NCI-H226 (cell line): Measurements from ENCODE around the gene DNAJA2.
"Not testable (repeated sequence)": the region's sequence is repeated elsewhere in the genome, so short reads cannot be mapped to it uniquely, and the experiment has no call there.

ENCODE experiments used
- DNase-seq: peaks from one replicate; pipeline ENCODE4 v3.0.0-alpha.2; 2015

Gene DNAJA2

GRCh38 chr16:46974352-46974751 is 878 bp upstream of the DNAJA2 start:
- DNase-seq = no peak

DNA sequence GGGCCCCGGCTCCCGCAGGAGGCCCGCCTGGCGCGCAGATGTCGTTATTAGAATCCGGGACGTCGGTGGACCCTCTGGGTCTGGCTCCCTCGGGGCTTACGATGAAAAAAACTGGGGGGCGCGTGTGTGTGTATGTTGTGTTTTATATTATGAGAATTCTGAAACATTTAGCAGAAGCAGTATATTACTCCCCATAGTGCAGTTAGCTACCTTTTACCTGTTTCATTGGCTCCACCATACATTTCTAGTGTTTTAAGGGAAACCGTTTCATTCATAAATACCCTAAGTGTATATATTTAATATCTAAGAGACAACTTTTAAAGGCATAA is 486 bp upstream of the DNAJA2 start:
- no peak for DNase-seq

- DNase-seq = peak; percentile 23
Observed at GRCh38 chr16:46972429-46973206, 856 bp downstream of the DNAJA2 start.

GRCh38 chr16:46971271-46971670 is 2.2 kb downstream of the DNAJA2 start:
- no peak for DNase-seq

- no peak for DNase-seq
Observed at GRCh38 chr16:46970089-46970488, 3.4 kb downstream of the DNAJA2 start.

- no peak for DNase-seq
Observed at GRCh38 chr16:46968063-46968435, 5.4 kb downstream of the DNAJA2 start.

GRCh38 chr16:46962629-46963028 is 10.8 kb downstream of the DNAJA2 start:
- DNase-seq = no peak

- no peak for DNase-seq
Observed at GRCh38 chr16:46961373-46962353, 11.8 kb downstream of the DNAJA2 start.

- DNase-seq = no peak
Observed at GRCh38 chr16:46954562-46954961, 18.9 kb downstream of the DNAJA2 start.

DNA sequence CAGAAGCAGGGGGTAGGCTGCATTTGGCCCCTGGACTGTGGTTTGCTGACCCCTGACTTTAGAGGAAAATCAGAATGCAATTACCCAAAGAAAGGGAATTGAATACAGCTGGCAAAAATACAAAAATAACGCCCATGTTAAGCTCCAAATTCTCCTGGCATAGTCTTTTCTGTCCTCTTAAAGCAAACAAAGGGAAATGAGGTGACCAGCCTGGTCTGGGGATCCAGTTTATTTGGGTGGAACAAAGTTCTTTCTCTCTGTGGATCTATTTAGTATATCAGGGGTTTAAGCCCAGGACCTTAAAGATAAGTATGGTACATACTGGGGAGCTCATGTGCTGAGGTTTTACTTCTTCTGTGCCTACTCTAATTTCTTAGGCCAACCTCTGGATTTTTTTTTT is 23.5 kb downstream of the DNAJA2 start:
- DNase-seq = no peak

DNA sequence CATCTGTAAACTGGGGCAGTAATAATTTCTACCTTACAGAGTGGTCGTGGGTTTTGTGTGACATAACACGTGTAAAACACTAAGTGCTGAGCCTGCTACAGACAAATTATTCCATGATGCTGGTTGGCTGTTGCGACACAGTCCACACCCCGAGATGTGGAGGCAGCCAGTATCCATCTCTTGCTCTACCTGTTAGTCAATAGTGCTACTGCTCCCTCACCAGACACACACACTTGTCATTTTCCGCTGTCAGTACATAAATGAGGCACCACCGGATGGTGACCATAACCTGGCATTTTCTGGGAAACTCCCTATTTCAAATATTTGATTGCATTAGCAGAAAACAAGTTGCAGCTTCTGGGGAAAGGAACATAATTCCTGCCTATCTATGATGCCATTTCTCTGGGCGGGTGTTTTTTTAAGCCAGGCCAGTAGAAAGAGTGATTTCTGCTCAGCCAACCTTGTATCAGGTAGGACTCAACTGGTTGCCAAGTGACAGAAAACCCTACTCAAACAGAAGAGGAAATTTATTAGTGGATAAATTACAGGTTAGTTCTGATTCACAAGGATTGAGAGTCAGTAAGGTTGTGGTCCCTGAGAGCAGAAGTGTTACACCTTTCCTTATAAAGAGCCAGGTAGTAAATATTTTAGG is 24.1 kb downstream of the DNAJA2 start:
- DNase-seq = no peak

- DNase-seq = no peak
Observed at GRCh38 chr16:46948548-46949166, 24.8 kb downstream of the DNAJA2 start.

- peak; percentile 10 for DNase-seq
Observed at GRCh38 chr16:46947900-46948547, 25.4 kb downstream of the DNAJA2 start.

DNA sequence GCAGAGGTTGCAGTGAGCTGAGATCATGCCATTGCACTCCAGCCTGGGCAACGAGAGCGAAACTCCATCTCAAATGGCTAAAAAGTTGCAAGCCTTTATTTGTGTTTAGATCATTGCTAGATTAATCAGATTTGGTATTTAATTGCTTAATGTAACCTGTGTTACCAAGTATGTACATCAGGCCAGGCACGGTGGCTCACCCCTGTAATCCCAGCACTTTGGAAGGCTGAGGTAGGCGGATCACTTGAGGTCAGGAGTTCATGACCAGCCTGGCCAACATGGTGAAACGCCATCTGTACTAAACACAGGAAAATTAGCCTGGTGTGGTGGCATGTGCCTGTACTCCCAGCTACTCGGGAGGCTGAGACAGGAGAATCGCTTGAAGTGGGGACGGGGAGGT is 28.8 kb downstream of the DNAJA2 start:
- DNase-seq = not testable (repeated sequence)

GRCh38 chr16:46937536-46937935 is 35.9 kb downstream of the DNAJA2 start:
- DNase-seq = no peak

- DNase-seq = no peak
Observed at GRCh38 chr16:46932802-46933201, 40.7 kb downstream of the DNAJA2 start.

DNA sequence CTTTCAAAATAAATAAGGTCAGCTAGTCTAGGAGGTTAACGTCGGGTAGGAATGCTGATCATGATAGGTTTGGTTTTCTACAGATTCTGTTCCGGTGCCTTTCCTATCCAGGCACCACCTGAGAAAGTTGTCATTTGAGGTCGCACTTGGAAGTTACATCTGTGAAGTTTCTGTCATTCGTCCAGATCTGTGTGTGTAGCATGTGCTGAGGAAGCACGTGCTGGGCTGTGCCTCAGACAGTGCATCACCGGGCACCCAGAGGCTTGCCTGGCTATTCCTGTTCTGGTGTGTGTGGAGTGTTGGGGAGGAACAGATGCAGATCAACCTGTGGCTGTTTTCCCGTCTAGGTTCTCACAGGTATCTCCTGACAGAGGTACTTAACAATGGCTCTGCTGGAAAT is 42.6 kb downstream of the DNAJA2 start:
- no peak for DNase-seq

- peak; percentile 32 for DNase-seq
Observed at GRCh38 chr16:46929378-46930332, 43.8 kb downstream of the DNAJA2 start.

- DNase-seq = no peak
Observed at GRCh38 chr16:46928811-46929210, 44.7 kb downstream of the DNAJA2 start.

- no peak for DNase-seq
Observed at GRCh38 chr16:46927273-46927672, 46.2 kb downstream of the DNAJA2 start.

DNA sequence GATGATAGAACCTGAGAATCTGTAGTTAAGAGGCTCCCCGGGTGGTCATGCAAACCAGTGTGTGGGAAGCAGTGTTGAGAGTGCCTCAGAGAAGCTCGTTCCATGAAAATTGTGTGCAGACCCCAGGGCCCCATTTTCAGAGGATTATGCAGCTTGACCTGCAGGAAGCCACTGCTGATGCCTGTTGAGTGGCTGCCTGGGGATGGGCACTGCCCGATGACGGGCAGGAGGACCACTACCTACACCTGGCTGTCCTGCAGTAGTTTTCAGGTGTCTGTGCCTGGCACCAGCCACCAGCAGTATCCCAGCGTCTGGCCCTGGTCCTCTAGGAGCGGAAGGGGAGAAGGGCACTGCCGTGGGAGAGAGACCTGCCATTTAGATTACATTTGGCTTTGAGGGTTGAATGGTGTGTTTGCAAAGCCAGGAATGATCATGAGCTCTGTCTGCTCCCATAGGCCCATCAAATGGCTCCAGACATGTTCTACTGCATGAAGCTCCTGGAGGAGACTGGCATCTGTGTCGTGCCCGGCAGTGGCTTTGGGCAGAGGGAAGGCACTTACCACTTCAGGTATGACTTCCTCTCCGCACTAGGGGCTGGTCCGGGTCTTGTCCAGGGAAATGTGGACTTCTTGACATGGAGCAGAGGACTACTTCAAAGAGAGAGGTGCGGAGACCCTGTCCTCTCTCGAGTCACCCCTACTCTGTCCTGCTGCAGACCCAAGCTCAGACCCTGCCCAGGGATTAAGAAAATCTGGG is 46.8 kb downstream of the DNAJA2 start:
- DNase-seq = no peak
